Stimulated activated CD8-positive, alpha-beta memory T cell treated with anti-CD3 and anti-CD28 coated beads, Interleukin-4, amount 100 ng/mL, for 24 hours (primary cell): Measurements from ENCODE around the gene IDH2.

ENCODE experiments used
- DNase-seq: peaks from one replicate; pipeline ENCODE4 v3.0.0-alpha.2; 2020; ENCODE audit warnings: low read depth

The IDH2 gene

DNA sequence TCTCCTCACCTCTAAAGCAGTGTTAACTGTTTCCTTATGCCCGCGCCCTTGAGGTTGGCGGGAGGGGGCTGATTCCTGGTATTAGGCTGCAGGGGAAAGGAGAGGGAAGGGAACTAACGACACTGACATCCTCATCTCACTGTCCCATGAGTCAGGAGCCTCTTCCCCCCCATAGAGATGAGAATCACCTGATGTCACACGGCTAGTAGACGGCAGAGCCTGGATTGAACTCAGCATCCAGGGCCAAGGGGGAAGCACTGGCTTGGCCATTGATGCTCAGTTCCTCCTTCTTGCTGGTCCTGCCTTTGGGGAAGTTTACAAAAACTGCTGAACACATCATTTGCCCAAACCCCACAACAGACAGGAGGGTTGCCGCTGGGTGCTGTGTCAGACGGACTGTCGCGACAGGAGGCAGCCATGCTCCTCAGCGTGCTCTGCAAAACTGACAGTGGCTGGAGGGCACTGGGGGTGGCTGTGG is 38.5 kb downstream of the IDH2 start:
- DNase-seq = no peak

DNA sequence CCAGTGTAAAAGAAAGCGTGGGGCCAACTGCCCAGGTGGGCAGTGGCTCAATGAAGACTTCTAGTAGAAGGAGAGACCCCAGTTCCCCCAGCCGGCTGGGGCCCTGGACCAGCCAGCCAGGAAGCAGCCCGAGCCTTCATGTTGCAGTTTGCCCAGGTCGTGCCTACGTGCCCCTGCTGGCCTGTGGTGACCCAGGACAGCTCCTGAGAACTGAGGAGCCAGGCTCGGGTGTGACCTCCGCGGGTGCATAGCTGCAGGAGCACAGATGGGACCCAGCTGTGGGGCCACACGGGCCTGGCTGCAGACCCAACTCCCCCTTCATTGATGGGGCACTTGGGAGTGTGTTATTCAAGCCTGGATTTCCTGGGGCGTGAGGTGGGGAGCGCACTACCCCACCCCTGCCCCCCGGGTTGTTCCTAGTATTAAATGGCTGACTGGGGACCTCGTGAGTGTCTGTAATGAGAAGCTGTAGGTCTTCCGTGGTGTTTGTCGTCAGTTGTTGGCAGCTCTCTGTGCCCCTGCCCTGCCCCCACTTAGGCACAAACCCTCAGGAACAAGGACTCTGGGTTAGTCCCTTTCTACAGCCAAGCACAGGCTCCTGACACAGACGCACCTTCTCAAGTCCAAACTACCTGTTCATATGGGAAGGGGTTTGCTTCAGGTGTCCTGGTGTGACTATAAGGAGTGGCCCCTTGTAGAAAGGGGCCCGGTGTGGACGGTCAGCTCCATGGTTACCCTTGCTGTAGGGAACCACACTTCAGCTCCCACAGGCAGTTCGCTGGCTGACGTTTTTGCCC is 39.1 kb downstream of the IDH2 start:
- DNase-seq = no peak

DNA sequence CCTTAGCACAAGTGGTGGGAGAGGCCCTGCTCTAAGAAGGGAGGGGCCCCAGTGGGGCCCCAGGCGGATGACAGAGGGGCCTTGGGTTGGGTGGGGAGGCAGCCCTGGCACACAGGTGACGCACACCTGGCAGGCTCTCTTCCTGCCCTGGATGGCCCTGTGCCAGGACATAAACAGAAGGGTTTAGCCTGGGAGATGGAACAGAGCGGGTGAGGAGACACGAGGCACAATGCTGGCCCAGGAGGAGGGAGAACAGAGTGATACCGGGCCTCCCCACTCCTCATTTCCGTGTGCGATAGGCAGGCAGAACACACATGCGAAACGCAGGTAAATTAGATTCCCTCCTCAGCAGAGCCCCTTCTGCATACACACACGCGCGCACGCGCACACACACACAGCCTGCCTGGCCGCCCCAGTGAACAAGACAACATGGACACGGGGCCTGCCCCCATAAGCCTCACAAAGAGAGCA is 39.8 kb downstream of the IDH2 start:
- DNase-seq = no peak

DNA sequence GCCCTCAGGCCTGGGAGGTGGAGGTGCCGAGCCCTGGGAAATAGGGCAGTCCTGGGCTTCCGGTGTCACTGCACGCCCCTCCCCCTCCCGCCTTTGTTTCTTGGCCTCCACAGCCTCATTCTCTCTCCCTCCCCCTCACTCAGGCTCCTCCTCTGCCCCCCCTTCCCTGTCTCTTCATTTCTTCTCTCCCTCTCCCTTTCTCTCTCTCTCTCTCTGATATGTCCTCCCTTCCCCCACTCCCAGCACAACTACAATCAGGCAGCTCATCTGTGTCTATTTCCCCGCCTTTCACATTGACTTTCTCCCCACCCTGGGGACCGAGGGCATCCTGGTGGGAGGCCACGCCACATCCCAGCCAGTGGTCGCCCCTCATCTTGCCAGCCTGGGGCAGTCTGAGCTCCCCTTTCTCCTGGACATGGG is 40.2 kb downstream of the IDH2 start:
- no peak for DNase-seq

DNA sequence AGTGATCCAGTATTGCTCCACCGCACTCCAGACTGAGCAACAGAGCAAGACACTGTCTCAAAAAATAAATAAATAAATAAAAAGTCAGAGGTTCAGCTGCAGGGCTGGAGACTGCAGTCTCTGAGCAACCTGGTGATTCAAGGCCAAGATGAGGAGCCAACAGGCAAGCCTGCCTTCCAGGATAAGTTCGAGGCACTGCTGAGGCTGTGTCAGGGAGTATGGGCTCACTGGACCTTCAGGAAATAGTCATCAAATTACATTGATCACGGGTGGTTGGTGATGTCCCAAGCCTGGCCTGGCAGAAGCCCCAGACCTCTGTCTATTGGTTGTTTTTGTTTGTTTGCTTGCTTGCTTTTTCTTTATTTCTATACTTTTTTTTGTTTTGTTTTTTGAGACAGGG is 41.5 kb downstream of the IDH2 start:
- DNase-seq = no peak

DNA sequence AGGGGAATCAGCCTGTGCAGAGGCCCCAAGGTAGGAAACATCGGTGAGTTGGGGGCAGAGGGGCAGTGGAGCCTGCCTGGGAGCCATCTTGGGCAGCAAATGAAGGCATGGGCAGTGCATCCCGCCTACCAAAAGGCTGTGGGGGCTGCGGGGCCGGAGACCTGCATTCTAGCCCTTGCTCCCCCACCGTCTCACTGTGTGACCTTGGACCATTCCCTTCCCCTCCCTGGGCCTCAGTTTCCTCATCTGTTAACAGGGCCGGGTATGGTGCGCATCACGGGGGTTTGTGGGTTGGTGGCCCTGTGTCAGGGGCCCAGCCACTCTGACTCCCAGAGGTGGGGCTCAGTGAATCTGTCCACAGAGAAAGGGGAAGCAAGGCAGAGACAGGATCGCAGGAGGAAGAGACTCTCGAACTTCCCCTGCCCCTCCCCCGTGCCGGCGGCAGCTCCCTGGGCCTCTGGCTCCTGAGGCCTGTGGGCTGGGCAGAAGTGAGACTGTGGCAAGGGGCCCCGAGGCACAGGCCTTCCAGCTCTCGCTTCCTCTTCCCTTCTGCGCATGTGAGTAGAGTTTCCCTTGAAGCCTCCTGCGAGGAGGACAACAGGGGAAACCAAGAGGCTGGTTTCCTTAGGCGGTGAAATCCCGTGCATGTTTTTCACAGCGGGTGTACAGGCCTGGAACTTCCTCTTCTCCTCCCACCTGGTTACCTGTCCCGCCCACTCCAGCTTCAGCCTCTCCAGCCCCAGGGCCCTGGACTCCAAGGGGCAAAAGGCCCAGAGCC is 42.9 kb downstream of the IDH2 start:
- peak; percentile 70 for DNase-seq

DNA sequence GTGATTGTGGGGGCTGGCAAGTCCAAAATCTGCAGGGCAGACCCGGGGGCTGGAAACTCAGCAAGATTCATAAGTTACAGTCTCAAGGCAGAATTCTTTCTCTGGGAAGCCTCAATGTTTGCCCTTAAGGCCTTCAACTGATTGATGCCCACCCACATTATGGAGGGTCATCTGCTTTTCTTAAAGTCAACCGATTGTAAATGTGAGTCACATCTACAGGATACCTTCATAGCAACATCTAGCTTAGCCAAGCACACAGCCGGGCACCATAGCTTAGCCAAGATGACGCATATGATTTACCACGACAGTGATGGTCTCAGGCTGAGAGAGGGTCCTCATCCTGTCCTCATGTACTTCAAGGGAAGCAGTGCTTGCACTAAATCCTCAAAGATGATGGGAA is 43.5 kb downstream of the IDH2 start:
- no peak for DNase-seq

DNA sequence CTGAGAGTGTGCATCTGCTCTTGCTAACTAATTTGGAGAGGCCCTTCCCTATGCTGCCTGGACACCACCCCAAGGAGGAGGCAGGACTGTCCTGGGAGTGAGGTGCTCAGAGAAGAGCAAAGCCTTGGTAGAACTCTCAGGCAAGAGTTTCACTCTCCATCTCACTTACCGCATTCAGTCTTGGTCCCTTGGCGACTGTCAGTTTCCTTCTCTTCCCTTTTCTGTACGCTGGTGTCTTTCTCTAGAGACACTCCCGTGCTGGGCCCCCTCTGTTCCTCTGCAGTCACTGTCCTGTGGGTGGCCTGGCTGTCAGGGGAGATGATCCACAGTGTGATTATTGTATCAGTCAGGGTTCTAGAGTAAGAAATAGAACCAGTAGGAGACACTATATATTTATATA is 44.0 kb downstream of the IDH2 start:
- DNase-seq = no peak

DNA sequence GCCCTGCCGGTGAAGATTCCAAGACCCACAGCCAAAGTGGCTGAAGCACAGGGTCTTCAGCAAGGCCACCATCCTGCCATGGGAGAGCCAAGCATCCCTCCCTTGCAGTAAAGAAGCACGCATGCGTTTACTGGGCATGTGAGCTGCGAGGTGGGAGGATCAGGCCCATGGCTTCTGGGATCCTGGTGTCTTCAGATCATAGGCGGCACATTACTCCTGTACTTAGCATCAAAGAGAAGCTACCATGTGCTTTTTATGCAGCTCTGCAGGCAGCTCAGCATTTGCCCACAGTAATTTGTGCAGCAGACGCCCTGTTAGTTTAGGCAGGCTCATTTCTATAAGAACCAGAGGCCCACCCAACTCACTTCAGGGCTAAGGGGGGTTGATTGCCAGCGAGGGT is 45.7 kb downstream of the IDH2 start:
- no peak for DNase-seq

DNA sequence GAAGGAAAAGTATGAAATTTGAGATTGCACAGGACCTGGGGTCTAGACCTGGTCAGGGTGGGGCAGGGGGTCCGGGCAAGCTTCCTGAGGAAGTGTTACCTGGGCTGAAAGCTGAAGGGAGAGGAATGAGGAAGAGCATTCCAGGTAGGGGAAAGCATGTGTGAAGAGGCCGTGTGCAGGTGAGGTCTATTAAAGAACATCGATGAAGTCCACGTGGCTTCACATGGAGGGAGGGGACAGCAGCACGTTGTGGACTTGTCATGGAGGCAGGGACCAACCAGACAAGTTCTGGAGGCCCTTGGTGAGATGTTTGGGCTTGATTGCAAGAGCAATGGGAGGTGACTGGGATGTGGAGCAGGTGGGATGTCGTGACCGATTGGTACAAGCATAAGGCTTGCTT is 47.1 kb downstream of the IDH2 start:
- DNase-seq = no peak

DNA sequence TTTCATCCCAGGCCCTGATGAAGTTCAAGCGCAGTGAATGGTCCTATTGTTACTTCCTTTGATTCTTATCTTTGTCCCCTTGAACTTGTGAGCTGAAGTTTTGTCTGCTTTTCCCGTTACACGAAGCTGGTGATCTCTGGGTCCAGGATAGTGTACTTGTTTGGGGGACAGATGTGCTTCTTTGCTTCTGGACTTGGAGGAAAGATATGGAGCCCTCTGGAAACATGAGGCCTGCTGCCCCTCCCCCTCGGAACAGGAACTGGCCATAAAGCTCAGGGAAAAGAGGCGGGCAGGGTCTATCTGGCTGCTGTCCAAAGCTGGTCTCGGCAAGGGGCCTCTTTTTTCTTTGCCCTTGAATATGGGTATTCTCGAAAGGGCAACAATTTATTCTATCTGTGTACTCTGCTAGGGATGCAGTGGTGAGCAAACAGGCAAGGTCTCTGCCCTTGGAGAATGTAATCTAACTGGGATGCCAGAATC is 47.6 kb downstream of the IDH2 start:
- no peak for DNase-seq

DNA sequence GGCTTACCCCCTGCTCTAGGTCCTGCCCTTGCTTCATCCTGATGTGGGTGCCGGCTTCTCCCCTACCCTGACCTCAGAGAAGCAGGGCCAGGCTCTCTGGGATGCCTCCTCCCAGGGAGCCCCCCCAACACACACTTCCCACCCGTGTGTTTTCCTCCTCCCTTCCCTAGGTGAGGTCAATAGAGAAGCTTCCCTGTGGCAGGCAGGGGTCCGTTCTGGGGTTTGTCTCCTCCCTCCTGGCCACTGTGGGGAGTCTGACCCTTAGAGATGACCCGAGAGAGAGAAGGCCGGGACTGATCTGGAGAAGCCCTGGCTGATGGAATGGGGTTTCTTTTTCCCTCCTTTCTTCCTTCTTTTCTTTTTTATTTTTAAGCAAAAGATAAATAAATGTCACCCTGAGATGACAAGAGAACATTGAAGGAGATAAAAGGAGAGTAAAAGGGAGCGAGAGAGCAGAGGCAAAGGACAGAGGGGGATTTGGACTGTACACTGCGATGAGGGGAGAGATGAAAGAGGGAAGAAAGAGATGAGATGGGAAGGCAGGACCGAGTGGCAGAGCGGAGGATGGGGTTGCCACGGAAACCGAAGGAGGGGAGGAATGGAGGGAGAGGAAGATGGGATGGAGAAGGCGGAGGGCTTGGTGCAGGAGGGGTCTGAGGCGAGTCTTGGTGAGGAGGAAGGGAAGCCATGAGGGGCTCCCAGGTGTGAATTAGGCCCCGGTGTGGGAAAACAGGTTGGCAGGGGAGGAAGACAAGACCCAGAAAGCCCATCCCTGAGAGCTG is 48.4 kb downstream of the IDH2 start:
- no peak for DNase-seq

DNA sequence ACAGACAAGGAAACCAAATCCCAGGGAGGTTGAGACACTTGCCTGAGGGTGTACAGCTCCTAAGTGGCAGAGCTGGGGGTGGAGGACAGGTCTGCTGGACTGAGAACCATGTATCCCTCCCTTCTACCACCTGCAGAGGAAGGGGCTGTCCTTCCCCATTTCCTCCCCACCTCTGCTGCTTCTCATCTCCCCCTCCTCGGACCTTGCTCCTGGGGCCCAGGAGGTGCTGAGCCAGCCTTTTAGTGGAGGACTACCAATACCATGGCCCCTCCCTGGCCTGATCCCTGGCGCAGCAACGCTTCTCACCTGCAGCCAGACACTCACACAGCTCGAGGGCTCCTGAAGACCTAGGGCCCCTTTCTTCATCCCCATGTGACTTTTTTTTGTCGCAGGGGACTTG is 50.4 kb downstream of the IDH2 start:
- no peak for DNase-seq

DNA sequence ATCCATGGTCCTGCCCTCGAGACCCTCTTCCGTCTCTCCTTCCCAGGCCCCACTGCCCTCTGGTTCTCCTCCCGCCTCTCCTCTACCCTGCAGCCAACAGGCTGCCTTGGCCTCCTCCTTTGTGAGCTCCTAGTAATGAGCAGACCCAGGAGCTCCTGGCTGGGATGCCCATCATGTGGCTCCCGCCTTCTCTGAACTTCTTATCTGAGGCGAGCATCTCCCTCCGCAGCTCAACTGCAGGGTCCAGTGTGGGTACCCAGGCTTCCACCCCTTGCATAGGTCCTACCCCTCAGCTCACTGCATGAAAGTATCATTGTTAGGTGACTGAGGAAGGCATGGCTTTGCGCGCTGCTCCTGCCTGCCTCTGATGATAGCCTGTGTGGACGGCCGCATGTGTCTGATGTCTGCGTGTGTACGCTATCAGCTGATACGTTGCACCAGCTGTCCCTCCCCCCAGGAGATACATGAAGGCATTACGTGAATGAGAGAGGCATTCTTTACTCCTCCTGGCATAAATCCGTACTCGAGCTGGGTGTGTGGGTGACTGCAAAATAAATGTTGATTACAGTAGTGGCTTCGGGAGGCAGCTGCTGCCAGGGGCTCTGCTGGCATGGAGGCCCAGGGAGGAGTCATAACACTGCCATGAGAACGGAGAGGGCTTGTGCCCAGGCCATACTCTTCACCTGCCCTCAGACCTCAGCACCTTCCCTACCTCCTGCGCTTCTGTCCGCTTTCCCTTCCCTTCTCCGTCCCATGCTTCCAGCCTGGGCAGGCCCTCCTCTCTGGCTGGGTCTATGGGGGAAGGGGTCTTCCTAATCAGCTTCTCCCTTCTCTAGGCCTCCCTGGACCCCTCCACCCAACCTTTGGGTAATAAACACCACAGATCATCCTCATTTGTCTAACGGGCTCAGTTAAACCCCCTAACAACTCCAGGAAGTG is 52.3 kb downstream of the IDH2 start:
- no peak for DNase-seq

DNA sequence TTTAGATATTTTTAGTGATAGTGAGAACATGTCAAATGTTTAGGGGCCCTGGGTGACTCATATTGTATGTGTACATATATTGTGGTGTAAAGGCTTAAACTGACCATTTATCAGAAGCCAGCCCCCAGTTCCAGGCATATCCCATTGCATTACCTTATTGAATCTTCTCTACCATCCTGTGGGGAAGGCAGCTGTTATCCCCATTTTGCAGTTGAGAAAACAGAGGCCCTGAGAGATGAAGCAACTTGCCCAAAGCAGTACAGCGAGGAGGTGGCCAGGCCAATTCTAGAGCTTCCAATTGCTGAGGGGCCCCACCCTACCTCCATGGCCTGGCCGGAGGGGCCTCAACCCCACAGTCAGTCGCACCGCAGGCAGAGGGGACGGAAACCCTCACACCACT is 53.2 kb downstream of the IDH2 start:
- DNase-seq = no peak

DNA sequence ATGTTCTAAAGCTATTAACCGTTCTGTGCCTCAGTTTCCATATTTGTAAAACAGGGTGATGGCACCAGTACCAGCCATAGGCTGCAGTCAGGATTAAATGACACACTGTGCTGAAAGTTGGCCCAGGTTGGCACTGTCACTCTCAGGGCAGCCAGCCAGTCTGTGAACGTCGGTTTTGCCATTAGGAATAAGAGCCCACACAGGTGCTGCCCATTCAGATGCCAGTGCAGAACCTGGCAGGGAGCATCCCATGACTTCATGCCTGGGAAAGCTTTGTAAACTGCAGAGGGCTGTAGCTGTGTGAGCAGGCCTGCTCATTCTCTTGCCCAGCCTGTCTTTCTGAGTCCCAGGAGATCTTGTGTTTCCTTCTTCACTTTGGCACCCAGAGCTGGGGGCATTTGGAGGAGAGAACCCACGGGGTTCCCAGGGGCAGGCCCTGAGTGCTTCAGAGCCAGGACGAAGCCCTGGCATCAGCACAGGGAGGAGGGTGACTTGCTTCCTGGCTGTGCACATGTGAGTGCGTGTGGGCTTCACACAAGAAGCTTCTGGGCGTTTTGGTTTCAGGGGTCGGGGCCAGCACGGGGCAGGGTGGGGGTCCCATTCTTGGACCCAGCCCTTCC is 54.2 kb downstream of the IDH2 start:
- DNase-seq = no peak

DNA sequence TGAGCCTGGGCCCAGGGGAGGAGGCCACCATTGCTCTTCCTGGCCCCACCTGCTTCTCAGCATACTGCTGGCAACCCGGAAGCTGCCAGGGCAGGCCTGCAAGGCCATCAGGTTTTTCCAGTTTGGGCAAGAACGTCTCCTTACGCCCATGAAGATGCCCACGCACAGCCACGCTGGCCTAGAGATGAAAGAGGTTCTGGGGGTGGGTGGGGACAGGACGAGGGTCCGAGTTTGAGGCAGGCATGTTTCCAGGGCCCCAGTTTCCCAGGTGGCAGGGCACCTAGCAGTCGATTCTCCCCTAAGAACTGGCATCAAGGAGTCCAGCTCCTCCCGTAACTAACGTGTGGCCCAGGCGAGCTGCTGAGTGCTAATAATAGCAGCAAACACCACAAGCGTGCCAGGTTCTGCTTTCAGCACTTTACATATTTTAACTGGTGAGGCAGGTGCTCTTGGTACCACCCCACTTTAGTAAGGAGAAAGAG is 55.3 kb downstream of the IDH2 start:
- DNase-seq = no peak

DNA sequence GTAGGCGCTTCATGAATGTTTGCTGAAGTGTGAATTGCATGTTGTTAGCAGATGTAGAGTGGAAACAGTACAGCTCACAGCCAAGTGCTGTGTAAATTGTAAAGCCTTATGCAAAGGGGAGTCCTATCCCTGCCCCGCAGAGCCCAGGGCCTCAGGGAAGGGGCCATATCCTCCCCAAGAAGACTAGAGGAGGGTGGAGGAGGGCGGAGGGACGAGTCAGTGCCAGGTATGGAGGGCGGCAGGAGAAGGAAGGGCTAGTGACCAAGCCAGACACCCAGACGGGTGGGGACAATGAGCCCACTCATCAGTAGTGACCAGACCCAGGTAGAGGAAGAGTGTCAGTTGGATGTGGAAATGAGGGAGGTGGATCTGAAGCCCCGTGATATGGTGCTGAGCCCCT is 56.0 kb downstream of the IDH2 start:
- DNase-seq = no peak

DNA sequence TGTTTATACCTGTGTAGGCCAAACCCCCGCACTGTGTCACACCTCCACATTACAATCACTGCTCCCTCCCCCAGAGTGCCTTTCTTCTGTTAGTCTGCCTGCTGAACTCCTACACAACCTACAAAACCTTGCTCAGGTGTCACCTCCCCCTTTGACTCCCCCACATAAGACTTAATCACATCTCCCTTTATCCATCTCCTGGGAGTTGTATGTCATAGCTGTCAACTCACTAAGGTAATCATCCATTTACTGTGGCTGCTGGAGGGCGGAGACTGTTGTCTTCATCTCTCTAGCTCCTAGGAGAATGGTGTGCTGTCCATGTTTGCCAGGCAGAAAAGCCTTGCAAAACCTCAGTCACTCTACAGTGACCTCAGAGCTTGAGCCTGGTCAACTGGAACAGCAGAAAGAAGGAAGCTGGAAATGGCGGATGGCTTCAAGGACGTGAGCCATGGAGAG is 57.3 kb downstream of the IDH2 start:
- no peak for DNase-seq

DNA sequence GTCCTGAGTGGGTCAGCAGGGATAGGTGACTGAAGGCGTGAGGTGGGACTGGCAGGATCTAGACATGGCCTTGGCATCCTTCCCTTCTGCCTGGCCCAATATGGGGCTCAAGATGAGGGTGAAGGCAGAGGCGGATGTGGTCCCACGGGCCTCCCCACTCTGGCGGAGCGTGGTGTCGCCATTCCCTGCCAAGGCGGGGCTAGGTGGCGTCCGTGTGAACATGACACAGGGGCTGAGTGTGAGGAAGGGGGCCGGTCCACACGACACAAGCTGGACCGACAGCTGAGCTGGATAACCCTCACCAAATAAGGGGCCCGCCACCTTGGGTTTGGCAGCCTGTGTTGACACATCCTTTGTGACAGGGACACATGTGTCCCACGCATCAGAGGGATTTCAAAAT is 58.1 kb downstream of the IDH2 start:
- DNase-seq = no peak
